Esophagus muscularis mucosa (tissue), 4 donors: Measurements from ENCODE around the gene ZBTB7C. TPM values are rescaled to one million over a fixed set of nuclear protein-coding genes. Genes with fewer than 3 reads are reported as not detected.

Experiments used
- DNase-seq: peaks from one replicate; pipeline ENCODE4 v3.0.0-alpha.2; 2017; ENCODE audit errors: extremely low spot score
- H3K27ac ChIP-seq, 4 donors: fragments of 200-600 bp; sonication (generic); replicated peaks in 1 of 4; 1 replicate in 3 of 4; 2 replicates in 1 of 4; pipeline ENCODE4 v1.5.1; 2016 to 2019; ENCODE audit warnings: mild to moderate bottlenecking in 1 of 4
- H3K27me3 ChIP-seq, 4 donors: fragments of 200-600 bp; sonication (generic); one replicate each; pipeline versions ENCODE4 v1.5.1 to v1.6.0; 2016 to 2019
- H3K36me3 ChIP-seq, 4 donors: fragments of 200-600 bp; sonication (generic); one replicate each; pipeline ENCODE4 v1.5.1; 2016 to 2019
- H3K4me1 ChIP-seq, 4 donors: fragments of 200-600 bp; sonication (generic); one replicate each; pipeline ENCODE4 v1.5.1; 2016 to 2019
- H3K4me3 ChIP-seq, 4 donors: fragments of 200-600 bp; sonication (generic); 1 replicate in 2 of 4; 2 replicates in 2 of 4; pipeline ENCODE4 v1.5.1; 2016 to 2019; ENCODE audit warnings: mild to moderate bottlenecking in 4 of 4, moderate library complexity in 1 of 4
- H3K9me3 ChIP-seq, 4 donors: fragments of 200-600 bp; sonication (generic); 1 replicate in 3 of 4; 2 replicates in 1 of 4; pipeline ENCODE4 v1.5.1; 2016 to 2019
- EP300 ChIP-seq: sonication (generic); formaldehyde crosslinking; IDR thresholded peaks from one replicate; pipeline ENCODE4 v1.6.1; 2017; ENCODE audit warnings: antibody characterized with exemption
- POLR2A ChIP-seq: fragments of 450-650 bp; IDR thresholded peaks from one replicate; pipeline ENCODE4 v1.6.1; 2017; ENCODE audit warnings: antibody characterized with exemption, moderate library complexity, mild to moderate bottlenecking, low read depth
- POLR2AphosphoS5 ChIP-seq, 2 donors: sonication (generic); formaldehyde crosslinking; IDR thresholded peaks; one replicate each; pipeline ENCODE4 v1.6.1; 2017; ENCODE audit warnings: antibody characterized with exemption in 2 of 2
- WGBS: methylation state at CpG from one replicate; pipeline ENCODE4 v1.1.5; 2018; 5-methylcytosine and 5-hydroxymethylcytosine counted together
- intact Hi-C: fragments of 100-400 bp; cut with DNase I; formaldehyde crosslinking; loops from one replicate; pipeline ENCODE4 v1.15.1; 2023
- total RNA-seq, 4 donors: library from RNA; depleted of rRNA; stranded (reverse); fragments of >200 nt; gene quantifications; one replicate each; pipeline versions ENCODE4 v1.1.0 to v1.2.1, GENCODE V29; 2016
- TF ChIP-seq, protein P1 (sequence below), 3 experiments: fragments of 200-600 bp in 2 of 3; fragments of 450-650 bp in 1 of 3; sonication (generic) in 2 of 3; IDR thresholded peaks; one replicate each; pipeline ENCODE4 v1.5.1; 2017 to 2019; ENCODE audit warnings: antibody characterized with exemption in 3 of 3, mild to moderate bottlenecking in 2 of 3, moderate library complexity in 1 of 3

The ZBTB7C gene
- total RNA-seq, 4 donors from 2014 or later, result 6.3 to 13.2 (median 9.1) TPM

DNA sequence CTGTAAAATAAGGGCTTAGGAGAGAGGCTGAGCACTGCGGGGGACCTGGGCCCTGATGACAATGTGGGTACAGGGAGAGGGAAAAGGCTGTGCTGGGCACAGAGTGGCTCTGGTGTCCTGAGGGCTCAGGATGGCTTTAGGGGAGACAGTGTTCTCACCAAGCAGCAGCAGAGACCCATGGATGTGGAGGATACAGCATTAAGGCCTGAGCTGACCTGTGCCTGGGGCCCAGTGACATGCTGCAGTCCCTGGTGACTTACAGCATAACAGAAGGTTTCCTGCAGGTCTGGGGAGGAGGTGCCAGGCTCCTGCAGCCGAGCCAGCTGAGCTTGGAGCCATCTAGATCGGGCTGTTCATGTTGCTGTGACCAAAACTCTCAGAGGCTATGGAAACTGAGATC, 287.4 kb downstream of the ZBTB7C start:
- intact Hi-C loops, result no loop called here
- TF ChIP-seq, protein P1, sequence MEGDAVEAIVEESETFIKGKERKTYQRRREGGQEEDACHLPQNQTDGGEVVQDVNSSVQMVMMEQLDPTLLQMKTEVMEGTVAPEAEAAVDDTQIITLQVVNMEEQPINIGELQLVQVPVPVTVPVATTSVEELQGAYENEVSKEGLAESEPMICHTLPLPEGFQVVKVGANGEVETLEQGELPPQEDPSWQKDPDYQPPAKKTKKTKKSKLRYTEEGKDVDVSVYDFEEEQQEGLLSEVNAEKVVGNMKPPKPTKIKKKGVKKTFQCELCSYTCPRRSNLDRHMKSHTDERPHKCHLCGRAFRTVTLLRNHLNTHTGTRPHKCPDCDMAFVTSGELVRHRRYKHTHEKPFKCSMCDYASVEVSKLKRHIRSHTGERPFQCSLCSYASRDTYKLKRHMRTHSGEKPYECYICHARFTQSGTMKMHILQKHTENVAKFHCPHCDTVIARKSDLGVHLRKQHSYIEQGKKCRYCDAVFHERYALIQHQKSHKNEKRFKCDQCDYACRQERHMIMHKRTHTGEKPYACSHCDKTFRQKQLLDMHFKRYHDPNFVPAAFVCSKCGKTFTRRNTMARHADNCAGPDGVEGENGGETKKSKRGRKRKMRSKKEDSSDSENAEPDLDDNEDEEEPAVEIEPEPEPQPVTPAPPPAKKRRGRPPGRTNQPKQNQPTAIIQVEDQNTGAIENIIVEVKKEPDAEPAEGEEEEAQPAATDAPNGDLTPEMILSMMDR (IDR thresholded peaks at IDR 0.05), result no peak
- TF ChIP-seq POLR2A, result no peak
- no peak for TF ChIP-seq POLR2AphosphoS5 (IDR thresholded peaks at IDR 0.05)
- TF ChIP-seq EP300, result no peak
- DNase-seq, result no peak

DNA sequence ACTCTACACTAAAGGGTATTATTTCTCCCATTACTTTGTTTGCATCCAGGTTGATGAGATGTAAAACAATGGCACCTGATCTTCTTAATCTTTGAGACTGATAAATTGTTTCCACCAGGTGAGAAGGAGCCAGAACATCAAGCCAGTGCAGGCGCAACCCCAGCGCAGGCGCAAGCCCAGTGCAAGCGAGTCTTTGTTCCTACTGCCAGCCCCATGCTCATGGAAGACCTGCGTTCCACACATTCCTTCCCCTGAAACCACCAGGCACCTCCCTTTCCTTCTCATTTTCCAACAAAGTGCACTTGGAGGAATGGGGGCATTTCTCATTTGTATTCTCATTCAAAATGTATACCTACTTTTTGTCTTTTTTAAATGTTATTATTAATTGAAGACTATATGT, 290.0 kb downstream of the ZBTB7C start:
- WGBS, result 100% methylated on average over 5 of the region's 5 CpGs
- Histone ChIP-seq H3K4me1 (no peaks in the 10 kb centered on the region), H3K27me3 (no peaks in the 10 kb centered on the region), H3K9me3 (no peaks in the 10 kb centered on the region), H3K27ac (no peak overlapping the region), H3K36me3 (no peaks in the 10 kb centered on the region), H3K4me3 (no peak overlapping the region)
- TF ChIP-seq EP300 (no peak), POLR2AphosphoS5 (IDR thresholded peaks at IDR 0.05) (no peak), POLR2A (no peak)
- TF ChIP-seq, protein P1 (IDR thresholded peaks at IDR 0.05), result no peak
- intact Hi-C loops, result no loop called here
- no peak for DNase-seq

More for the DNA sequence above, 287.4 kb downstream of the ZBTB7C start:
- H3K4me1 ChIP-seq, result peaks cover 0 to 4% (median 0%) of the 10 kb centered on the region in 4 donors
- H3K36me3 ChIP-seq, result no peaks in the 10 kb centered on the region
- no peak overlapping the region for H3K27ac ChIP-seq
- H3K9me3 ChIP-seq, result no peaks in the 10 kb centered on the region
- WGBS, result 89% methylated on average over 3 of the region's 3 CpGs
- no peak overlapping the region for H3K4me3 ChIP-seq
- H3K27me3 ChIP-seq, result no peaks in the 10 kb centered on the region

DNA sequence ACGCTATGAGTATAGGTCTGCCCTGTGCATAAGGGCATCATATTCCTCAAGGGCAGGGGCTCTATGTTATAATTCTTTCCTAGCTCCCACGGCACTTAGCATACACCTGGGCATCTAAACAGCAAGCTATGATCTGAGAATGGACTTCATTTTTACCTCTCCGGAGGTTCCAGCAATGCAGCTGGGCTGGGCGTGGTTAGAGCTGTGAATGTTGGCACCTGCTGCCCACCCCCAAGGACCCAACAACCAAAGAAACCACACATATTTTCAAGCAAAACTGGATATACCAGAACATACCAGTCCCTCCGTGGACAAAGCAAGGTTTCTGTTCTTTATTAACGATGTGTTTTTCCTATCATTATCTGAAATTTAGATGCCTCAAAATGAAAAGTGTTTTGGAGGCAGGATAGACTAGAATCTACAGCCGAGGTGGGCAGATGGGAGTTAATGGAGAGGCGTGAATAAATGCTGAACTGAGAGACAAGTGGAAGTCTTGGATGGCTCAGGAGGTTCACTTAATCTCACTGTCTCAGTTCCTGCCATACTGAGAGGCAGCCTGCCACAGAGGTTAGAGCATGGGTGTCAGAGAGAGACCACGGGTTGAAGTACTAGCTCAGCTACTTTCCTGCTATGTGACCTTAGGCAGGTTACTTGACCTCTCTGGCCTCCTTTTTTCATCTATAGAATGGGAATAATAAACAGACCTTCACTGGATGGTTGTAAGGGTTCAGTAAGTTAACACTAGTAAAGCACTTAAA, 292.1 kb downstream of the ZBTB7C start:
- intact Hi-C loops, result no loop called here
- TF ChIP-seq, protein P1 (IDR thresholded peaks at IDR 0.05), result no peak
- TF ChIP-seq POLR2A (no peak), EP300 (no peak), POLR2AphosphoS5 (IDR thresholded peaks at IDR 0.05) (no peak)
- H3K9me3 ChIP-seq, result no peaks in the 10 kb centered on the region
- DNase-seq, result no peak
- H3K4me1 ChIP-seq, result no peaks in the 10 kb centered on the region
- no peak overlapping the region for H3K4me3 ChIP-seq
- H3K36me3 ChIP-seq, result no peaks in the 10 kb centered on the region
- 90% methylated on average over 9 of the region's 9 CpGs for WGBS
- H3K27ac ChIP-seq, result no peak overlapping the region
- H3K27me3 ChIP-seq, result no peaks in the 10 kb centered on the region

DNA sequence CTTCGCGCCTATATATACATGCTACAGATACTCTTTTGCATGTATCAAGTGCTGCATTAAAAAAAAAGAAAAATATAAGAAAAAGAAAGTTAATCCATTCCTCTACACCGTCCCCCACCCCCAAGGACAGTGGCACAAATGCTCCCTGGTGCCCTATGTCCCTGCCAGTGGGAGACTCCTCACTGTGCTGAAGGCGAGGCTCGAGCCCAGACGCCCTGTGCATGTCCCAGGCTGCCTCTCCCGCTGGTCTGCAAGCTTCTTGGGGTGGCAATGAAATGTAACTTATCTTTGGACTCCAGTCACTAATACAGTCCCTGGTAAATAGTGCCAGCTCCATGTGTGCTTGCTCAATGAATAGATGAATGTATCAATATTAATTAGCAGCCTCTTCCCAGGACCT, 293.2 kb downstream of the ZBTB7C start:
- Histone ChIP-seq H3K4me1 (no peaks in the 10 kb centered on the region), H3K4me3 (no peak overlapping the region), H3K36me3 (no peaks in the 10 kb centered on the region), H3K27me3 (no peaks in the 10 kb centered on the region), H3K9me3 (no peaks in the 10 kb centered on the region), H3K27ac (no peak overlapping the region)
- TF ChIP-seq, protein P1 (IDR thresholded peaks at IDR 0.05), result no peak
- TF ChIP-seq POLR2AphosphoS5 (IDR thresholded peaks at IDR 0.05) (no peak), EP300 (no peak), POLR2A (no peak)
- intact Hi-C loops, result no loop called here
- DNase-seq, result no peak
- 93% methylated on average over 7 of the region's 7 CpGs for WGBS
